Lower lobe of right lung (tissue), 2 donors: ENCODE data around the gene PBRM1. TPM values are rescaled to one million over a fixed set of nuclear protein-coding genes. Genes with fewer than 3 reads are reported as not detected.

Source experiments
- ATAC-seq, 2 donors: fragments of 200-7000 bp; cut with Tn5 transposase; one replicate each; pipeline ENCODE4 v1.9.1; 2020 to 2022; ENCODE audit warnings: mild to moderate bottlenecking in 2 of 2, moderate library complexity in 2 of 2
- DNase-seq: peaks from one replicate; pipeline ENCODE4 v3.0.0-alpha.2; 2020
- H3K27ac ChIP-seq: fragments of 200-600 bp; one replicate; pipeline ENCODE4 v1.8.0; 2022
- H3K27me3 ChIP-seq: fragments of 200-600 bp; one replicate; pipeline ENCODE4 v1.8.0; 2022; ENCODE audit warnings: low read depth
- H3K36me3 ChIP-seq: fragments of 200-600 bp; one replicate; pipeline ENCODE4 v1.8.0; 2022; ENCODE audit warnings: mild to moderate bottlenecking
- H3K4me1 ChIP-seq: fragments of 200-600 bp; one replicate; pipeline ENCODE4 v1.8.0; 2022
- H3K4me3 ChIP-seq: fragments of 200-600 bp; one replicate; pipeline ENCODE4 v1.8.0; 2022; ENCODE audit warnings: mild to moderate bottlenecking
- H3K9me3 ChIP-seq: fragments of 200-600 bp; one replicate; pipeline ENCODE4 v1.8.0; 2022
- intact Hi-C: fragments of 100-400 bp; cut with DNase I; formaldehyde crosslinking; loops from one replicate; pipeline ENCODE4 v1.11.0; 2022
- total RNA-seq: library from RNA; stranded (reverse); fragmentation: NEBNext Ultra II Directional; extraction: Animal tissue kit (Norgen Biotek cat#: 25700); gene quantifications from one replicate; pipeline ENCODE4 v1.2.1, GENCODE V29; 2021
- TF ChIP-seq, protein P1 (sequence below): fragments of 200-600 bp; IDR thresholded peaks from one replicate; pipeline ENCODE4 v1.8.0; 2022; ENCODE audit warnings: antibody characterized with exemption, mild to moderate bottlenecking
- donor health status: DM: no; HTN: yes; CAD: no; lungs with severe emphysema.

The PBRM1 gene
- total RNA-seq, 1 donor from 2014 or later, result 88.3 TPM

DNA sequence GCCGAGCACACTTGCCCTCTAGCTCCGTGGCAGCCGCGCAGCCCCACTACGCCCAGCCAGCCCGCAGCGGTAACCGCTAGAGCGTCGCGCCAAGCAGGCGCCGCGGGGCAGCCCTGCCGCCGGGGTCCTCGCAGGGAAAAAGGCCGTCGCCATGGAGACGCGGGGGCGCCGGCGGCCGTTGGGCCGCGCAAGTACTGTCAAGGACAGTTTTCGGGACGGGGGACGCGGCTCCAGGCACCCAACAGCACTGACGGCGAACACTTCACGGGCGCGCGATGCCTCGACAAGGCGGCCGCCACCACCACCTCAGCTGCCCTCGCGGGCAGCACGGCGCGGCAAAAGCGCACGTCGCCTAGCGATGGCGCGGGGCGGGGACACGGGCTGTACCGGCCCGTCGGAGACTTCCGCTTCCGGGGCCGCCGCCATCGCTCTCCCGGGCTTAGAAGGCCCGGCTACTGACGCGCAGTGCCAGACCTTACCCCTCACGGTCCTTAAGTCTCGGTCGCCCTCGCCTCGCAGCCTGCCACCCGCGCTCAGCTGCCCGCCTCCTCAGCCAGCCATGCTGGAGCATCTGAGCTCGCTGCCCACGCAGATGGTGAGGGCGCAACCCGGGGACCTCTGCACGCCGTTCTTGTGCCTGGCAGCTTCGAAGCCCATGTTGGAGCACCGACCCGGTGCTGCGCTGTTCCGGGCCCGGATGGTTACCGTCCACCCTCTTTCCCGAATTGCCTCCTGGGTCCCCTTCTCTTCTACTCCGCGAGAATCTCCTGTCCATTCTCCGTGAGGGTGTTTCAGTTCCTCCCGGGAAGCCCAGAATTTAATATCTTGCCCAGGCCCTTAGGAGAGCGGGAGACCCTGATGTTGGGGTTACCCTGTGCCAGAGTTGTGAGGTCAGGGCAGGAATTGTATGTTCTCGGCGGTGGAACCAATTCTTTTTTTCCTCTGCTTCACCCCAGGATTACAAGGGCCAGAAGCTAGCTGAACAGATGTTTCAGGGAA lies 20.3 kb upstream of the PBRM1 start, which contains the start of the genes GLT8D1 and SPCS1:
TSS of gene GLT8D1 (minus strand) at position 104 of the 999 bp plus-strand sequence. CDS start 5,331 bp downstream, outside the sequence.
TSS of gene SPCS1 (plus strand) at position 419 of the 999 bp plus-strand sequence. CDS start at position 560, 141 bp downstream.
- Histone ChIP-seq H3K36me3 (peaks cover 18% of the 10 kb centered on the region), H3K27me3 (no peaks in the 10 kb centered on the region), H3K27ac (peak within 1 kb of the TSS; percentile 86), H3K4me1 (peaks cover 29% of the 10 kb centered on the region), H3K4me3 (peak within 1 kb of the TSS; percentile 80), H3K9me3 (no peaks in the 10 kb centered on the region)
- intact Hi-C loops, result no loop called here
- ATAC-seq (peak; percentile 97 to 98), DNase-seq (peak; percentile 92)
- TF ChIP-seq, protein P1, sequence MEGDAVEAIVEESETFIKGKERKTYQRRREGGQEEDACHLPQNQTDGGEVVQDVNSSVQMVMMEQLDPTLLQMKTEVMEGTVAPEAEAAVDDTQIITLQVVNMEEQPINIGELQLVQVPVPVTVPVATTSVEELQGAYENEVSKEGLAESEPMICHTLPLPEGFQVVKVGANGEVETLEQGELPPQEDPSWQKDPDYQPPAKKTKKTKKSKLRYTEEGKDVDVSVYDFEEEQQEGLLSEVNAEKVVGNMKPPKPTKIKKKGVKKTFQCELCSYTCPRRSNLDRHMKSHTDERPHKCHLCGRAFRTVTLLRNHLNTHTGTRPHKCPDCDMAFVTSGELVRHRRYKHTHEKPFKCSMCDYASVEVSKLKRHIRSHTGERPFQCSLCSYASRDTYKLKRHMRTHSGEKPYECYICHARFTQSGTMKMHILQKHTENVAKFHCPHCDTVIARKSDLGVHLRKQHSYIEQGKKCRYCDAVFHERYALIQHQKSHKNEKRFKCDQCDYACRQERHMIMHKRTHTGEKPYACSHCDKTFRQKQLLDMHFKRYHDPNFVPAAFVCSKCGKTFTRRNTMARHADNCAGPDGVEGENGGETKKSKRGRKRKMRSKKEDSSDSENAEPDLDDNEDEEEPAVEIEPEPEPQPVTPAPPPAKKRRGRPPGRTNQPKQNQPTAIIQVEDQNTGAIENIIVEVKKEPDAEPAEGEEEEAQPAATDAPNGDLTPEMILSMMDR, result no peak

DNA sequence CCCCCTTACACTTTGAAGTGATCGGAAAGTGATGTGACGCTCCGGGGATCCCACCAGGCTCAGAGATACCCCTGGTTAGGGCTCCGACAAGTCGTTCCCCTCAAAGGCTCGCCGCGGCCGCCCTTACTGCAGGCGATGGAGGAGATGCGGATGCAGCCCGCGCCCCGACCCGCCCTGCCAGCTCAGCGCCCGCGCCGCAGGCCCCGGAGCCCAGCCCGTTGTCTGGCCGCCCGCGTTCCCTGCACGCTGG lies 19.6 kb upstream of the PBRM1 start:
- Histone ChIP-seq H3K27me3 (no peaks in the 10 kb centered on the region), H3K4me1 (peaks cover 29% of the 10 kb centered on the region), H3K36me3 (peaks cover 18% of the 10 kb centered on the region), H3K27ac (peak overlapping the region; percentile 86), H3K9me3 (no peaks in the 10 kb centered on the region), H3K4me3 (peak overlapping the region; percentile 80)
- DNase-seq (no peak), ATAC-seq (no peak)
- TF ChIP-seq, protein P1, result no peak
- intact Hi-C loops, result no loop called here

DNA sequence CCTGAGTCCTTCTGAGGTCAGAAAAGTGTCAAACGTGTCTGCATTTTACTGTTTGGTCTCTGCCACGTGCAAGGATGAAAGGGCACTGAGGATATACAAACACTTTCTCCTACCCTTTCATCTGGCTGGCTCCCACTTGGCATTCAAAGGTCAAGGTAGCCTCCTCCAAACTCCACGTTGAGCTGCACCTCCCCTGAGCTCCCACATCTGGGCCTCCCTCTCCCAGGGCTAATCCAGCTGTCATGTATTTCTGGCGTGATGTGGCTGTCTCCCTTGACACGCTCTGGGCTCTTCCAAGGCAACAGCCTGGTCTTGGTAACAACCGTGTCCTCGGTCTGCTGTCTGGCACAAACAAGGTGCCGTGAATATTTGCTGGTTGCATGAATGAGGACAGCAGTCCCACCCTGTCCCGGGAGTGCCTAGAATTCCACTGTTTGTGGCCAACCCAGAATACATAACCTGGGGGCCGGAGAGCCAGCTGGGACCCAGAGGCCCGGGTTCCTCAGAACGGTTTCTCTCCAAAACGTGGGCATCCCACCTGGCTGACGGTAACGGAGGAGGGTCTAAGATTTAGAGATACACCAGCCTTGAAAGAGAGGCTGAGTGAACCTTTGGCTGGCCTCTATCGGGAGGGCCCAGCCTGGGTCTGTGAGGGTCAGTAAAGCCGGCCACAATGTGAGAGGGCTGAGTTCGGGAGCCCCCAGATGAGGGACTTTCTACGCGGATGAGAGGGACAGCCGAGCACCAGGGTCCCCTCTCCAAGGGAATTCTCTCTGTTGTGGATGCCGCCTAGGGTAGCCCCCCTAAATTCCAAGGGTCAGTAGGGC lies 19.1 kb upstream of the PBRM1 start:
- TF ChIP-seq, protein P1, result no peak
- H3K27me3 ChIP-seq, result no peaks in the 10 kb centered on the region
- peak overlapping the region; percentile 80 for H3K4me3 ChIP-seq
- intact Hi-C loops, result no loop called here
- peaks cover 21% of the 10 kb centered on the region for H3K36me3 ChIP-seq
- H3K4me1 ChIP-seq, result peaks cover 29% of the 10 kb centered on the region
- DNase-seq (no peak), ATAC-seq (peak; percentile 21 to 35)
- peak overlapping the region; percentile 86 for H3K27ac ChIP-seq
- no peaks in the 10 kb centered on the region for H3K9me3 ChIP-seq

DNA sequence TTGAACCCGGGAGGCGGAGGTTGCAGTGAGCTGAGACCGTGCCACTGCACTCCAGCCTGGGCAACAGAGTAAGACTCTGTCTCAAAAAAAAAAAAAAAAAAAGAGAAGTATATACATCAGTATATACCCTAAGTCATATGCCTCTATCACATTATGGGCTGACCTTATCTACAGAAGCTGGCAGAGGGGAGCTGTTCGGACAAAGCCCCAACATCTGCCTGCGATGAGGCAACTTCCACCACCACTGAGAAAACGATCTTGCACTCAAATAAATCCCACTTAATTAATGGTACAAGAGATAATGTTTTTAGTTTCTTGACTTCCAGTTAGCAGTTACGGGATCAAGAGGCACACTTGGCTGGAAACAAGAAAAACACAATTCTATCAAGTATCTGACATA lies 17.6 kb upstream of the PBRM1 start:
- intact Hi-C loops, result no loop called here
- no peak for ATAC-seq
- H3K27ac ChIP-seq, result no peak overlapping the region

DNA sequence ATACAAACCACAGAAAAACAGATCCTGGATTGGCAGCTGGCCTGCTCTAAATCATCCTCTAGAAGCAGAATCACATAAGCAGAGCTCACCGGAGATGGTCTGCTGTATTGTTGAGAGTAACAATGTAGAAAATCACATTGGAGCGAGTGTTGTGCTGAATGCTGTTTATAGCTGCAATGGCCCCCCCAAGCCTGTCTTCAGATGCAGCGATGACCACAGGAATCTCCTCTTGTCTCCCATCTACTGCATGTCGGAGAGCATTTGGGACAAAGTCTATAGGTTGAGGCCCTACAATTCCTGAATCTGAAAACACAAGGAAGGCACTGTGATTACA lies 11.9 kb upstream of the PBRM1 start:
- Histone ChIP-seq H3K4me3 (no peak overlapping the region), H3K27me3 (no peaks in the 10 kb centered on the region), H3K9me3 (no peaks in the 10 kb centered on the region), H3K4me1 (no peaks in the 10 kb centered on the region), H3K36me3 (peaks cover 74% of the 10 kb centered on the region), H3K27ac (no peak overlapping the region)
- no peak for DNase-seq
- TF ChIP-seq, protein P1, result no peak
- intact Hi-C loops, result no loop called here
- ATAC-seq, result no peak

More for the DNA sequence above, 17.6 kb upstream of the PBRM1 start:
- Histone ChIP-seq H3K27me3 (no peaks in the 10 kb centered on the region), H3K4me1 (peaks cover 29% of the 10 kb centered on the region), H3K4me3 (no peak overlapping the region), H3K9me3 (no peaks in the 10 kb centered on the region), H3K36me3 (peaks cover 28% of the 10 kb centered on the region)
- no peak for DNase-seq
- TF ChIP-seq, protein P1, result no peak
